CD4-positive, alpha-beta T cell treated with Interleukin-4 for 4 hours (primary cell): ENCODE measurements around the gene GADL1.

Source experiments
- DNase-seq: peaks from one replicate; pipeline ENCODE4 v3.0.0-alpha.2; 2020

GADL1 gene

GRCh38 chr3:30713885-30714503, 180.5 kb downstream of the GADL1 start:
- DNase-seq = no peak

GRCh38 chr3:30712991-30713390, 181.5 kb downstream of the GADL1 start:
- DNase-seq = no peak

- no peak for DNase-seq
Measured at GRCh38 chr3:30711867-30712266, 182.6 kb downstream of the GADL1 start.

GRCh38 chr3:30711151-30711550, 183.3 kb downstream of the GADL1 start:
- DNase-seq = no peak

- DNase-seq = no peak
Measured at GRCh38 chr3:30710017-30710416, 184.4 kb downstream of the GADL1 start.

- no peak for DNase-seq
Measured at GRCh38 chr3:30708472-30708871, 186.0 kb downstream of the GADL1 start.

- DNase-seq = no peak
Measured at GRCh38 chr3:30707825-30708224, 186.6 kb downstream of the GADL1 start.

GRCh38 chr3:30704931-30705890, 189.2 kb downstream of the GADL1 start:
- no peak for DNase-seq

- no peak for DNase-seq
Measured at GRCh38 chr3:30702828-30703397, 191.5 kb downstream of the GADL1 start.

- DNase-seq = no peak
Measured at GRCh38 chr3:30702038-30702827, 192.2 kb downstream of the GADL1 start.

- no peak for DNase-seq
Measured at GRCh38 chr3:30700702-30701321, 193.6 kb downstream of the GADL1 start.

GRCh38 chr3:30699927-30700326, 194.5 kb downstream of the GADL1 start:
- no peak for DNase-seq

- DNase-seq = no peak
Measured at GRCh38 chr3:30698549-30698948, 195.9 kb downstream of the GADL1 start.

- DNase-seq = no peak
Measured at GRCh38 chr3:30696896-30697295, 197.6 kb downstream of the GADL1 start.

- no peak for DNase-seq
Measured at GRCh38 chr3:30696403-30696819, 198.1 kb downstream of the GADL1 start.

- DNase-seq = no peak
Measured at GRCh38 chr3:30695302-30696061, 199.0 kb downstream of the GADL1 start.

- DNase-seq = no peak
Measured at GRCh38 chr3:30694668-30695067, 199.8 kb downstream of the GADL1 start.

GRCh38 chr3:30694148-30694547, 200.3 kb downstream of the GADL1 start:
- no peak for DNase-seq

GRCh38 chr3:30693470-30694120, 200.9 kb downstream of the GADL1 start:
- DNase-seq = peak; percentile 74

- no peak for DNase-seq
Measured at GRCh38 chr3:30692498-30693130, 201.8 kb downstream of the GADL1 start.

- DNase-seq = no peak
Measured at GRCh38 chr3:30691944-30692343, 202.5 kb downstream of the GADL1 start.
